Activated CD4-positive, alpha-beta T cell treated with anti-CD3 and anti-CD28 coated beads, Interleukin-2, amount 10 ng/mL, durations not matched to agents 7 days and 5 days (primary cell): ENCODE measurements around the gene NPW. TPM values are rescaled to one million over a fixed set of nuclear protein-coding genes. Genes with fewer than 3 reads are reported as not detected.

ENCODE experiments used
- CTCF ChIA-PET: fragments of 350-600 bp; sonication (Branson Sonifier 250); formaldehyde crosslinking; loops from one replicate; lab custom pipeline; 2021; ENCODE audit warnings: antibody characterized with exemption; lab: Charles Lee
- POLR2A ChIA-PET: fragments of 350-600 bp; sonication (Branson Sonifier 250); formaldehyde crosslinking; loops from one replicate; lab custom pipeline; 2021; ENCODE audit warnings: antibody characterized with exemption; lab: Charles Lee
- DNase-seq: peaks from one replicate; pipeline ENCODE4 v3.0.0-alpha.2; 2020
- H3K27ac Mint-ChIP-seq: one replicate; pipeline ENCODE4 v1.8.0; 2021; ENCODE audit warnings: mild to moderate bottlenecking, moderate library complexity, mixed read lengths
- H3K27me3 Mint-ChIP-seq: one replicate; pipeline ENCODE4 v1.8.0; 2021; ENCODE audit warnings: mixed read lengths
- H3K36me3 Mint-ChIP-seq: one replicate; pipeline ENCODE4 v1.8.0; 2021; ENCODE audit warnings: low read depth, mixed read lengths
- H3K4me1 Mint-ChIP-seq: one replicate; pipeline ENCODE4 v1.8.0; 2021; ENCODE audit warnings: mixed read lengths
- H3K4me3 Mint-ChIP-seq: one replicate; pipeline ENCODE4 v1.8.0; 2021; ENCODE audit warnings: mild to moderate bottlenecking, moderate library complexity, mixed read lengths
- H3K9me3 Mint-ChIP-seq: one replicate; pipeline ENCODE4 v1.8.0; 2021; ENCODE audit warnings: mixed read lengths
- total RNA-seq, 2 experiments: library from RNA; stranded (reverse); gene quantifications; one replicate each; pipeline ENCODE4 v1.2.3, GENCODE V29; 2021

NPW gene
- total RNA-seq, 2 experiments from 2014 or later, result 0.42 to 0.69 TPM

- Mint-ChIP-seq H3K4me3 (no peak overlapping the region), H3K4me1 (no peaks in the 10 kb centered on the region), H3K27me3 (no peaks in the 10 kb centered on the region), H3K27ac (no peak overlapping the region), H3K36me3 (no peaks in the 10 kb centered on the region), H3K9me3 (no peaks in the 10 kb centered on the region)
- no peak for DNase-seq
- ChIA-PET POLR2A (no interaction called here), CTCF (interaction anchor here (0.6 kb wide), 1 partner anchor 540 kb away, joined by 3 read pairs; no protein-coding TSS in a partner anchor)
Measured at GRCh38 chr16:2058872-2059271, 39.3 kb downstream of the NPW start.

DNA sequence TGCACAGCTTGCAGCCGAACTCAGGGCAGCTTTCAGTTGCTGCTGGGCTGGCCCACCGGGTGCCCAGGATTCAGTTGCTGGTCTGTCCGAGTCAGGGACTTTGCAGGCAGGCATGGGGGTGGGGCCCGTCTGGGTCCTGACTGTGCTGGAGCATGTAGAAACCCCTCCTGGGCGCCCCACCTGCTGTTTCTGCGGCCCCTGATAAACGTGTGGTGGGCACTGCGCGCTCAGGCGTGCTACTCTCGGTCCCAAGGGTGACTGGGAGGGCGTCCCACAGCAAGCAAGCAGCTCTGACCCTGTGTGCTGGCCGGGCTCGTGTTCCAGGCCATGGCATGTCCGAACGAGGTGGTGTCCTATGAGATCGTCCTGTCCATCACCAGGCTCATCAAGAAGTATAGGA lies 40.8 kb downstream of the NPW start:
- no peaks in the 10 kb centered on the region for H3K4me1 Mint-ChIP-seq
- H3K4me3 Mint-ChIP-seq, result no peak overlapping the region
- no peak for DNase-seq
- no peaks in the 10 kb centered on the region for H3K36me3 Mint-ChIP-seq
- H3K27ac Mint-ChIP-seq, result no peak overlapping the region
- CTCF ChIA-PET, result no interaction called here
- no peaks in the 10 kb centered on the region for H3K27me3 Mint-ChIP-seq
- no peaks in the 10 kb centered on the region for H3K9me3 Mint-ChIP-seq
- POLR2A ChIA-PET, result no interaction called here

DNA sequence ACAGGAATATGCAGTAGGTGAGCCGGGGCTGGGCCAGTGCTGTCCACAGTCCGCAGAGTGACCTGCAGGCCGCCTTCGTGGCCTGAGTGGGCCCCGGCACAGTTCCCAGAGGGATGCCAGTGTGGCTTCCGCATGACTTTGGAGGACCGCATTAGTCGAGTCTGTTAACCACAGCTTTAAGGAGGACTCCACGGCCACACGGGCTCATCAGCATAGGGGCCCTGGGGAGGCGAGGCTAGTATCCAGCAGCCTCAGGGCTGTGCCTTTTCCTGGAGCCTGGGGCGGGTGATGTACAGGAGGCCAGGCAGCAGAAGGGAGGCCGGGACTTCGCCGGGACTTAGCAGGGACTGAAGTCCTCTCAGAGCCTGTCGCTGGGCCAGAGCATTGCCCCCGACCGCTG lies 41.4 kb downstream of the NPW start:
- Mint-ChIP-seq H3K36me3 (peaks cover 4% of the 10 kb centered on the region), H3K4me3 (no peak overlapping the region), H3K9me3 (no peaks in the 10 kb centered on the region), H3K27me3 (no peaks in the 10 kb centered on the region), H3K27ac (no peak overlapping the region), H3K4me1 (no peaks in the 10 kb centered on the region)
- CTCF ChIA-PET, result interaction anchor here (1.2 to 1.5 kb wide), 2 partner anchors 12 to 30 kb away, joined by 3 to 4 read pairs; no protein-coding TSS in a partner anchor
- POLR2A ChIA-PET, result no interaction called here
- no peak for DNase-seq

GRCh38 chr16:2061526-2061925 lies 41.9 kb downstream of the NPW start:
- Mint-ChIP-seq H3K4me3 (no peak overlapping the region), H3K4me1 (no peaks in the 10 kb centered on the region), H3K27ac (no peak overlapping the region), H3K36me3 (peaks cover 7% of the 10 kb centered on the region), H3K27me3 (no peaks in the 10 kb centered on the region), H3K9me3 (no peaks in the 10 kb centered on the region)
- no peak for DNase-seq
- ChIA-PET CTCF (interaction anchor here (1.2 to 1.5 kb wide), 2 partner anchors 12 to 29 kb away, joined by 3 to 4 read pairs; no protein-coding TSS in a partner anchor), POLR2A (no interaction called here)

- H3K9me3 Mint-ChIP-seq, result no peaks in the 10 kb centered on the region
- peaks cover 9% of the 10 kb centered on the region for H3K36me3 Mint-ChIP-seq
- no peaks in the 10 kb centered on the region for H3K4me1 Mint-ChIP-seq
- CTCF ChIA-PET, result interaction anchor here (1.1 to 1.3 kb wide), 2 partner anchors 11 to 12 kb away, joined by 3 read pairs; no protein-coding TSS in a partner anchor
- POLR2A ChIA-PET, result no interaction called here
- no peak for DNase-seq
- H3K4me3 Mint-ChIP-seq, result no peak overlapping the region
- no peak overlapping the region for H3K27ac Mint-ChIP-seq
- H3K27me3 Mint-ChIP-seq, result no peaks in the 10 kb centered on the region
Measured at GRCh38 chr16:2062801-2063200, 43.2 kb downstream of the NPW start.

DNA sequence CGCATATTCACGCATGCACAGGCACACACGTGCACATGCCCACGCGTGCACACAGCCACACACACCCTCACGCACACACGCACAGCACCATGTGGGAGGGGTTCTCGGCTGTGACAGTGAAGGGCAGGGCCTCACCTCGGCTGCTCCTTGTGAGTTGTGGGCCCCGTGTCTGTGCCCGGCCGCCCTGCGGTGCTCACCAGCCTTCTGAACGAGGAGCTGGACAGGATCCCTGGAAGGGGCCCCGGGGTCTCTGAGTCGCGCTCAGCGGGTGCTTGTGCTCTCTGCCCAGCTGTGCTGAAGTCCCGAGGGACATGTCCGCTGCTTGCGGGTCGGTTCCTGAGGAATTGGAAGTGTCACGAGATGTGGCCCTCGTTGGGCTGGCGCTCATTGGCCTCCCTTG lies 44.3 kb downstream of the NPW start:
- Mint-ChIP-seq H3K4me1 (no peaks in the 10 kb centered on the region), H3K4me3 (no peak overlapping the region), H3K27ac (no peak overlapping the region), H3K9me3 (no peaks in the 10 kb centered on the region), H3K27me3 (no peaks in the 10 kb centered on the region), H3K36me3 (peaks cover 13% of the 10 kb centered on the region)
- no peak for DNase-seq
- ChIA-PET CTCF (no interaction called here), POLR2A (no interaction called here)

GRCh38 chr16:2064368-2064945 lies 44.9 kb downstream of the NPW start:
- Mint-ChIP-seq H3K4me1 (no peaks in the 10 kb centered on the region), H3K27ac (no peak overlapping the region), H3K4me3 (no peak overlapping the region), H3K36me3 (peaks cover 13% of the 10 kb centered on the region), H3K27me3 (no peaks in the 10 kb centered on the region), H3K9me3 (no peaks in the 10 kb centered on the region)
- DNase-seq, result no peak
- ChIA-PET POLR2A (no interaction called here), CTCF (no interaction called here)

DNA sequence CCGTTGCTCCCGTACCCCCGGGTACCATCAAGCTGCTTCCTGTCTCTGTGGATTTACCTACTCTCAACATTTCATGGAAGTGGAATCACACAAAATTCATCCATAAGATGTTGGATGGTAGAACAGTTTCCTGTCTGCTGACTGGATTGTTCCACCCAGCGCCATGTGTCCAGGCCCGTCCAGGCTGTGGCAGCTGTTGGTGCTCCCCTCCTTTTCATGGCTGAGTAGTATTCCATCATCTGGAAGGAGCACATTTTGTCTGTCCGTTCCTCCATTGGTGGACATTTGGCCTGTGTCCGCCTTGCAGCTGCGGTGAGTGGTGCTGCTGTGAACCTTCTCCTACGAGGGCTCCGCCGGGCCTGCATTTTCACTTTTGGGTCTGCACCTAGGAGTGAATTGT lies 46.6 kb downstream of the NPW start:
- CTCF ChIA-PET, result no interaction called here
- Mint-ChIP-seq H3K27me3 (no peaks in the 10 kb centered on the region), H3K9me3 (no peaks in the 10 kb centered on the region), H3K4me3 (no peak overlapping the region), H3K27ac (no peak overlapping the region), H3K4me1 (no peaks in the 10 kb centered on the region), H3K36me3 (peaks cover 16% of the 10 kb centered on the region)
- no peak for DNase-seq
- POLR2A ChIA-PET, result no interaction called here

Other genes starting within 250 kb of the NPW start
- gene NME3, start 248.2 kb upstream of the NPW start, total RNA-seq, result 10 to 100 TPM; 31.3 to 47.4 TPM
- gene EME2, start 247.0 kb upstream of the NPW start, total RNA-seq, result 10 to 100 TPM; 28.7 to 33.4 TPM
- gene MRPS34, start 246.7 kb upstream of the NPW start, total RNA-seq, result 100 to 1,000 TPM in 1 of 2 experiments, 10 to 100 TPM in 1; 93.6 to 105 TPM
- gene SPSB3, start 237.2 kb upstream of the NPW start, total RNA-seq, result 10 to 100 TPM; 38.0 to 42.9 TPM
- gene NUBP2, start 236.8 kb upstream of the NPW start, total RNA-seq, result 10 to 100 TPM; 40.2 to 53.8 TPM
- gene IGFALS, start 226.1 kb upstream of the NPW start, total RNA-seq, result under 1 TPM in 1 of 2 experiments, not detected in 1; 0.15 TPM
- 10 to 100 TPM; 34.9 to 45.6 TPM for gene HAGH, start 193.0 kb upstream of the NPW start, total RNA-seq
- 10 to 100 TPM; 11.3 to 12.9 TPM for gene FAHD1, start 192.6 kb upstream of the NPW start, total RNA-seq
- not detected for gene MEIOB, start 147.6 kb upstream of the NPW start, total RNA-seq
- not detected for gene HS3ST6, start 101.4 kb upstream of the NPW start, total RNA-seq
- 10 to 100 TPM; 12.8 to 13.6 TPM for gene MSRB1, start 76.6 kb upstream of the NPW start, total RNA-seq
- gene RPL3L, start 65.1 kb upstream of the NPW start, total RNA-seq, result not detected
- 100 to 1,000 TPM; 103 to 125 TPM for gene NDUFB10, start 60.2 kb upstream of the NPW start, total RNA-seq
- 1,000 to 10,000 TPM; 2,564 to 2,882 TPM for gene RPS2, start 55.0 kb upstream of the NPW start, total RNA-seq
- gene RNF151, start 52.9 kb upstream of the NPW start, total RNA-seq, result not detected
- gene TBL3, start 47.7 kb upstream of the NPW start, total RNA-seq, result 10 to 100 TPM; 26.1 to 27.0 TPM
- under 1 TPM; 0.87 to 0.89 TPM for gene NOXO1, start 38.3 kb upstream of the NPW start, total RNA-seq
- 10 to 100 TPM; 23.8 to 25.2 TPM for gene GFER, start 35.6 kb upstream of the NPW start, total RNA-seq
- 1 to 10 TPM; 1.3 to 1.9 TPM for gene SYNGR3, start 29.8 kb upstream of the NPW start, total RNA-seq
- gene ZNF598, start 10.0 kb upstream of the NPW start, total RNA-seq, result 10 to 100 TPM; 56.3 to 56.5 TPM
- 1 to 10 TPM; 1.1 to 1.4 TPM for gene NHERF2, start 7.1 kb downstream of the NPW start, total RNA-seq
- gene NTHL1, start 28.0 kb downstream of the NPW start, total RNA-seq, result 10 to 100 TPM; 23.8 to 34.4 TPM
- 100 to 1,000 TPM; 112 to 115 TPM for gene TSC2, start 28.2 kb downstream of the NPW start, total RNA-seq
- gene PKD1, start 116.1 kb downstream of the NPW start, total RNA-seq, result 10 to 100 TPM; 72.9 to 77.2 TPM
- gene RAB26, start 128.8 kb downstream of the NPW start, total RNA-seq, result under 1 TPM; 0.20 to 0.42 TPM
- 10 to 100 TPM; 55.6 to 59.7 TPM for gene TRAF7, start 136.0 kb downstream of the NPW start, total RNA-seq
- under 1 TPM; 0.07 to 0.19 TPM for gene CASKIN1, start 176.8 kb downstream of the NPW start, total RNA-seq
- 10 to 100 TPM; 35.9 to 36.4 TPM for gene MLST8, start 185.7 kb downstream of the NPW start, total RNA-seq
- 10 to 100 TPM; 13.9 to 17.4 TPM for gene BRICD5, start 191.1 kb downstream of the NPW start, total RNA-seq
- gene PGP, start 195.1 kb downstream of the NPW start, total RNA-seq, result 10 to 100 TPM; 19.4 to 22.9 TPM
- gene E4F1, start 203.8 kb downstream of the NPW start, total RNA-seq, result 10 to 100 TPM; 28.8 to 32.6 TPM
- gene DNASE1L2, start 216.7 kb downstream of the NPW start, total RNA-seq, result 1 to 10 TPM; 2.0 to 3.4 TPM
- 10 to 100 TPM; 30.8 to 42.5 TPM for gene ECI1, start 231.8 kb downstream of the NPW start, total RNA-seq
- 100 to 1,000 TPM; 230 to 238 TPM for gene RNPS1, start 248.3 kb downstream of the NPW start, total RNA-seq